Panc1 (cell line): ENCODE data around the gene CDH8. TPM values are rescaled to one million over a fixed set of nuclear protein-coding genes. Genes with fewer than 3 reads are reported as not detected.

ENCODE experiments used
- ATAC-seq: fragments of 200-7000 bp; cut with Tn5 transposase; 2 replicates; pipeline ENCODE4 v1.9.1; 2020; ENCODE audit warnings: mild to moderate bottlenecking, moderate library complexity
- BruUV-seq: library from RNA; stranded (reverse); fragments of 400-500 nt; replicated peaks from 2 replicates; lab custom pipeline; 2021; lab: Mats Ljungman, UMichigan
- CTCF ChIA-PET: fragments of 300-600 bp; sonication (Branson Sonifier 250); formaldehyde crosslinking; loops from one replicate; lab custom pipeline; 2022; ENCODE audit warnings: antibody characterized with exemption; lab: Charles Lee
- POLR2A ChIA-PET: fragments of 300-600 bp; sonication (Branson Sonifier 250); formaldehyde crosslinking; loops from one replicate; lab custom pipeline; 2022; ENCODE audit warnings: antibody characterized with exemption; lab: Charles Lee
- DNase-seq: peaks from one replicate; pipeline ENCODE4 v3.0.0-alpha.2; 2010; ENCODE audit warnings: low read depth, low spot score
- H3K27ac ChIP-seq: 2 replicates; pipeline ENCODE4 v1.5.1; 2011; ENCODE audit warnings: mild to moderate bottlenecking, low read length, inconsistent platforms
- H3K27me3 ChIP-seq: fragments of 200-500 bp; sonication (Bioruptor generic); 2 replicates; pipeline ENCODE4 v1.6.0; 2014; ENCODE audit warnings: low read length, inconsistent platforms; ENCODE audit not compliant: control insufficient read depth, insufficient read depth
- H3K36me3 ChIP-seq: fragments of 200-500 bp; sonication (Bioruptor generic); 2 replicates; pipeline ENCODE4 v1.5.1; 2014; ENCODE audit warnings: inconsistent platforms, mild to moderate bottlenecking, low read length, moderate library complexity; ENCODE audit not compliant: control insufficient read depth, insufficient read depth
- H3K4me1 ChIP-seq: 2 replicates; pipeline ENCODE4 v1.5.1; 2011; ENCODE audit warnings: inconsistent platforms, mild to moderate bottlenecking, low read length, moderate library complexity; ENCODE audit not compliant: control insufficient read depth, insufficient read depth
- H3K4me3 ChIP-seq, 2 experiments: 2 replicates each; pipeline ENCODE4 v1.5.1; 2011 to 2012; ENCODE audit warnings: low read depth in 2 of 2, low read length in 2 of 2, mild to moderate bottlenecking in 2 of 2, inconsistent platforms in 1 of 2, moderate library complexity in 1 of 2
- H3K9me3 ChIP-seq: fragments of 200-500 bp; sonication (Bioruptor generic); 2 replicates; pipeline ENCODE4 v1.5.1; 2014; ENCODE audit warnings: low read depth, mild to moderate bottlenecking, inconsistent platforms, low read length, moderate library complexity; ENCODE audit not compliant: control insufficient read depth, insufficient read depth
- CTCF ChIP-seq: fragments of 450-650 bp; IDR thresholded peaks from 2 replicates; pipeline ENCODE4 v1.5.1; 2017; ENCODE audit warnings: mild to moderate bottlenecking
- POLR2AphosphoS5 ChIP-seq: IDR thresholded peaks from 2 replicates; pipeline ENCODE4 v1.6.1; 2012; ENCODE audit warnings: mild to moderate bottlenecking, low read depth, low read length, moderate library complexity
- REST ChIP-seq, 2 experiments: IDR thresholded peaks; 2 replicates each; pipeline ENCODE4 v1.6.1; 2011 to 2012; ENCODE audit warnings: low read depth in 2 of 2, control low read depth in 1 of 2, low read length in 1 of 2, mild to moderate bottlenecking in 1 of 2, moderate library complexity in 1 of 2; ENCODE audit not compliant: insufficient read depth in 1 of 2
- SIN3A ChIP-seq: IDR thresholded peaks from 2 replicates; pipeline ENCODE4 v1.6.1; 2012; ENCODE audit warnings: low read depth, mild to moderate bottlenecking, low read length, moderate library complexity, borderline replicate concordance; ENCODE audit not compliant: insufficient read depth
- TCF7L2 ChIP-seq: IDR thresholded peaks from 2 replicates; pipeline ENCODE4 v1.6.1; 2011; ENCODE audit warnings: mild to moderate bottlenecking, low read depth, low read length, inconsistent platforms
- in situ Hi-C: cut with HindIII; loops from 2 replicates; pipeline ENCODE4 v1.10.0; 2016; ENCODE audit warnings: low sequenced_read_pairs, low pct_unique_long_range_greater_than_20kb
- intact Hi-C: fragments of 100-400 bp; cut with micrococcal nuclease; formaldehyde crosslinking; loops from one replicate; pipeline ENCODE4 v1.10.0; 2022; ENCODE audit not compliant: unreplicated experiment
- total RNA-seq: library from RNA; stranded (reverse); gene quantifications from one replicate; pipeline ENCODE4 v1.2.1, GENCODE V29; 2021; ENCODE audit not compliant: unreplicated experiment

The CDH8 gene
- total RNA-seq, 1 experiment from 2014 or later, result 0.21 TPM

- Histone ChIP-seq H3K27me3 (no peaks in the 10 kb centered on the region), H3K9me3 (no peaks in the 10 kb centered on the region), H3K4me1 (no peaks in the 10 kb centered on the region), H3K27ac (no peak overlapping the region), H3K4me3 (no peak overlapping the region), H3K36me3 (no peaks in the 10 kb centered on the region)
- POLR2A ChIA-PET, result no interaction called here
- TF ChIP-seq POLR2AphosphoS5, result no peak
- TF ChIP-seq REST (IDR thresholded peaks at IDR 0.05; ENCODE audit: insufficient read depth in 1 of 2, low read depth in 2 of 2, low read length in 1 of 2), result no peak
- no peak for TF ChIP-seq CTCF
- no peak for TF ChIP-seq TCF7L2
- no peak for TF ChIP-seq SIN3A
- DNase-seq (no peak), ATAC-seq (no peak)
- intact Hi-C loops, result no loop called here
- in situ Hi-C loops, result no loop called here
- BruUV-seq, result no TSS peak
- CTCF ChIA-PET, result no interaction called here
Measured at GRCh38 chr16:62046801-62047200, 10.6 kb upstream of the CDH8 start.

- POLR2A ChIA-PET, result no interaction called here
- Histone ChIP-seq H3K9me3 (no peaks in the 10 kb centered on the region), H3K36me3 (no peaks in the 10 kb centered on the region), H3K4me3 (no peak overlapping the region), H3K27me3 (no peaks in the 10 kb centered on the region; the same call in 1 of the 2 replicates), H3K27ac (no peak overlapping the region), H3K4me1 (no peaks in the 10 kb centered on the region)
- no TSS peak for BruUV-seq
- peak; percentile 55 for TF ChIP-seq CTCF
- no peak for TF ChIP-seq REST (IDR thresholded peaks at IDR 0.05; ENCODE audit: insufficient read depth in 1 of 2, low read depth in 2 of 2, low read length in 1 of 2)
- no peak for TF ChIP-seq POLR2AphosphoS5
- DNase-seq (no peak), ATAC-seq (peak; percentile 80; the same call in 1 of the 2 replicates)
- intact Hi-C loops (no loop called here), in situ Hi-C loops (no loop called here)
- CTCF ChIA-PET, result no interaction called here
Measured at GRCh38 chr16:62041401-62041800, 5.2 kb upstream of the CDH8 start.
